HG03196 (cell line): ENCODE measurements around the gene ULK1.
"Not testable (repeated sequence)": the region's sequence is repeated elsewhere in the genome, so short reads cannot be mapped to it uniquely, and the experiment has no call there.

Source experiments
- ATAC-seq: cut with Tn5 transposase; IDR thresholded peaks from one replicate; pipeline ENCODE4 v1.9.1; 2021; ENCODE audit not compliant: unreplicated experiment

Gene ULK1

GRCh38 chr12:131861261-131862083 lies 33.0 kb upstream of the ULK1 start:
- no peak for ATAC-seq

- no peak for ATAC-seq
These were observed 32.4 kb upstream of the ULK1 start for GRCh38 chr12:131862084-131862441.

GRCh38 chr12:131862600-131862993 lies 31.8 kb upstream of the ULK1 start:
- ATAC-seq = no peak

GRCh38 chr12:131862994-131863710 lies 31.3 kb upstream of the ULK1 start:
- no peak for ATAC-seq

- ATAC-seq = no peak
These were observed 30.6 kb upstream of the ULK1 start for GRCh38 chr12:131863711-131864396.

GRCh38 chr12:131864469-131864868 lies 30.0 kb upstream of the ULK1 start:
- ATAC-seq = no peak

- ATAC-seq = no peak
These were observed 29.1 kb upstream of the ULK1 start for GRCh38 chr12:131865180-131865875.

- no peak for ATAC-seq
These were observed 27.0 kb upstream of the ULK1 start for GRCh38 chr12:131867471-131867870.

- no peak for ATAC-seq
These were observed 26.3 kb upstream of the ULK1 start for GRCh38 chr12:131867891-131868675.

- ATAC-seq = no peak
These were observed 24.5 kb upstream of the ULK1 start for GRCh38 chr12:131869871-131870418.

GRCh38 chr12:131871677-131872076 lies 22.7 kb upstream of the ULK1 start:
- ATAC-seq = no peak

GRCh38 chr12:131872154-131873051 lies 22.0 kb upstream of the ULK1 start:
- ATAC-seq = no peak

GRCh38 chr12:131873293-131873692 lies 21.1 kb upstream of the ULK1 start:
- no peak for ATAC-seq

GRCh38 chr12:131874972-131875371 lies 19.4 kb upstream of the ULK1 start:
- ATAC-seq = not testable (repeated sequence)

GRCh38 chr12:131877216-131877615 lies 17.2 kb upstream of the ULK1 start:
- ATAC-seq = not testable (repeated sequence)

GRCh38 chr12:131878436-131878835 lies 16.0 kb upstream of the ULK1 start:
- ATAC-seq = not testable (repeated sequence)

- ATAC-seq = no peak
These were observed 11.5 kb upstream of the ULK1 start for GRCh38 chr12:131882804-131883520.

- ATAC-seq = no peak
These were observed 10.9 kb upstream of the ULK1 start for GRCh38 chr12:131883521-131883900.
